AG04449 (cell line): ENCODE results near the gene KCNA2.

Experiments used
- CTCF ChIA-PET: fragments of 350-600 bp; formaldehyde crosslinking; extraction: SDS; loops from one replicate; lab custom pipeline; 2021; ENCODE audit warnings: antibody characterized with exemption; lab: Yijun Ruan, JAX
- POLR2A ChIA-PET: fragments of 400-600, 350-600 bp; formaldehyde crosslinking; extraction: SDS; loops from one replicate; lab custom pipeline; 2020; ENCODE audit warnings: antibody characterized with exemption, inconsistent platforms; lab: Yijun Ruan, JAX
- DNase-seq: peaks from one replicate; pipeline ENCODE4 v3.0.0-alpha.2; 2010; ENCODE audit warnings: low read depth, low spot score
- H3K4me3 ChIP-seq: 2 replicates; pipeline ENCODE4 v1.5.1; 2011; ENCODE audit warnings: low read depth, mild to moderate bottlenecking, control low read depth, low read length
- CTCF ChIP-seq: IDR thresholded peaks from one replicate; pipeline ENCODE4 v1.5.1; 2011; ENCODE audit warnings: mild to moderate bottlenecking, moderate library complexity, low read length, control low read depth, inconsistent platforms; ENCODE audit not compliant: insufficient read depth; ENCODE audit errors: missing control alignments

Gene KCNA2

GRCh38 chr1:110601332-110601731 is 4.8 kb downstream of the KCNA2 start:
- POLR2A ChIA-PET: no interaction called here

GRCh38 chr1:110600716-110601115 is 5.4 kb downstream of the KCNA2 start:
- CTCF ChIA-PET: no interaction called here
- POLR2A ChIA-PET: no interaction called here
- no peak overlapping the region for H3K4me3 ChIP-seq
- DNase-seq: no peak
- no peak for TF ChIP-seq CTCF

More at GRCh38 chr1:110601332-110601731, 4.8 kb downstream of the KCNA2 start:
- no peak overlapping the region for H3K4me3 ChIP-seq
- CTCF ChIA-PET: no interaction called here
- DNase-seq: no peak
- no peak for TF ChIP-seq CTCF

GRCh38 chr1:110597966-110598365 is 8.2 kb downstream of the KCNA2 start:
- H3K4me3 ChIP-seq: no peak overlapping the region
- no peak for TF ChIP-seq CTCF
- ChIA-PET POLR2A (no interaction called here), CTCF (no interaction called here)
- no peak for DNase-seq

DNA sequence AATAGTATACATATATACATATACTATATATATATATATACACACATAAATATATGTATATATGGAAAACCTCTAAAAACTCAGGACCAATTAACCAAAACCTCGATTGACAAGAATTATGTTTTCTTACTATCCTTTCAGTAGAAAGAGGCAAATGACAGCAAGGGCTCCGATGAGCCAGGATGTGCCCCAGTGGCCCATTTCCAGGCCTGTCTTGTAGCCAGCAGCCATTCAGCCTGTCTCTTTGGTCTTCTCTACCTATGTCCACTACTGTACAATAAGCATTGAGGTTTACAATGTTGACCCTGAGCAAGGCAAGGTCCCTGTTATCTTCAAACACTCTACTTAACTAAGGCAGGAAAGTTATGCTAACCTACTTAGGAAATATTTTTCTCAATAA is 9.8 kb downstream of the KCNA2 start:
- CTCF ChIA-PET: no interaction called here
- POLR2A ChIA-PET: no interaction called here
- DNase-seq: no peak
- no peak for TF ChIP-seq CTCF
- no peak overlapping the region for H3K4me3 ChIP-seq

- ChIA-PET POLR2A (no interaction called here), CTCF (no interaction called here)
- no peak for DNase-seq
- no peak for TF ChIP-seq CTCF
- no peak overlapping the region for H3K4me3 ChIP-seq
Measured at GRCh38 chr1:110595353-110595710, 10.8 kb downstream of the KCNA2 start.

- POLR2A ChIA-PET: interaction anchor here (0.6 kb wide), 1 partner anchor 63 kb away, joined by 3 read pairs; no protein-coding TSS in a partner anchor
- CTCF ChIA-PET: interaction anchor here (1.0 to 1.1 kb wide), 2 partner anchors 11 to 25 kb away, joined by 3 read pairs; no protein-coding TSS in a partner anchor
- DNase-seq: no peak
- no peak for TF ChIP-seq CTCF
- H3K4me3 ChIP-seq: no peak overlapping the region
Measured at GRCh38 chr1:110594456-110595352, 11.5 kb downstream of the KCNA2 start.
